Measurements from ENCODE around the gene INPP5D. TPM values are rescaled to one million over a fixed set of nuclear protein-coding genes. Genes with fewer than 3 reads are reported as not detected.

Gene INPP5D
- total and polyA plus RNA-seq, 4 donors: 11.4 to 22.6 (median 17.4) TPM

DNA sequence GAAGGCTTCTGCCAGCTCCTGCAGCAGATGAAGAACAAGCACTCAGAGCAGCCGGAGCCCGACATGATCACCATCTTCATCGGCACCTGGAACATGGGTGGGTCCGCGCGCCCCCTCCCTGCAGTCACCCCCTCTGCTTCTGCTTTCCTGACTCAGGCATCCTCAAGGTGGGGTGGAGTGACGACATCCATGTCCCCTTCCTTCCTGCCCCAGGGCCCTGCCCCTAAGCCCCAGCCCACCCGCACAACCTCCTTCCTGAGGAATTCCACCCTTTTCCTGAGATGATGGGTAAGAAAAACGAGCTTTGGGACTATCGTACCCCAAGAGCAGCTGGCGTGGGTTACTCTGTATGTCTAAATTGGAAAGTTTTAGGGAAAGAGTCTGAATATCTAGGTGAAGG, 101.6 kb downstream of the INPP5D start:
- H3K27ac ChIP-seq (ENCODE audit: low read depth, low read length): no peak overlapping the region

GRCh38 chr2:233162770-233163169, 102.6 kb downstream of the INPP5D start:
- no peaks in the 10 kb centered on the region for H3K27me3 ChIP-seq (ENCODE audit: control insufficient read depth, insufficient read depth, low read length)
- no peak overlapping the region for H3K27ac ChIP-seq (ENCODE audit: low read depth, low read length)
- DNase-seq (ENCODE audit: low read depth in 4 of 6, low spot score in 6 of 6): no peak
- 86% methylated on average over 7 of the region's 8 CpGs for WGBS (ENCODE audit: insufficient coverage)
- H3K4me3 ChIP-seq (ENCODE audit: low read depth, low read length): no peak overlapping the region
- no peaks in the 10 kb centered on the region for H3K9me3 ChIP-seq (ENCODE audit: control insufficient read depth, insufficient read depth, low read length)
- H3K36me3 ChIP-seq (ENCODE audit: control insufficient read depth, insufficient read depth, low read length): no peaks in the 10 kb centered on the region
- H3K4me1 ChIP-seq (ENCODE audit: control insufficient read depth, insufficient read depth, low read length): peaks cover 17% of the 10 kb centered on the region

More for the DNA sequence above, 101.6 kb downstream of the INPP5D start:
- no peak for DNase-seq (ENCODE audit: low read depth in 4 of 6, low spot score in 6 of 6)
- no peaks in the 10 kb centered on the region for H3K27me3 ChIP-seq (ENCODE audit: control insufficient read depth, insufficient read depth, low read length)
- no peaks in the 10 kb centered on the region for H3K9me3 ChIP-seq (ENCODE audit: control insufficient read depth, insufficient read depth, low read length)
- H3K36me3 ChIP-seq (ENCODE audit: control insufficient read depth, insufficient read depth, low read length): no peaks in the 10 kb centered on the region
- WGBS (ENCODE audit: insufficient coverage): 94% methylated on average over 10 of the region's 11 CpGs
- H3K4me1 ChIP-seq (ENCODE audit: control insufficient read depth, insufficient read depth, low read length): peaks cover 17% of the 10 kb centered on the region
- no peak overlapping the region for H3K4me3 ChIP-seq (ENCODE audit: low read depth, low read length)

DNA sequence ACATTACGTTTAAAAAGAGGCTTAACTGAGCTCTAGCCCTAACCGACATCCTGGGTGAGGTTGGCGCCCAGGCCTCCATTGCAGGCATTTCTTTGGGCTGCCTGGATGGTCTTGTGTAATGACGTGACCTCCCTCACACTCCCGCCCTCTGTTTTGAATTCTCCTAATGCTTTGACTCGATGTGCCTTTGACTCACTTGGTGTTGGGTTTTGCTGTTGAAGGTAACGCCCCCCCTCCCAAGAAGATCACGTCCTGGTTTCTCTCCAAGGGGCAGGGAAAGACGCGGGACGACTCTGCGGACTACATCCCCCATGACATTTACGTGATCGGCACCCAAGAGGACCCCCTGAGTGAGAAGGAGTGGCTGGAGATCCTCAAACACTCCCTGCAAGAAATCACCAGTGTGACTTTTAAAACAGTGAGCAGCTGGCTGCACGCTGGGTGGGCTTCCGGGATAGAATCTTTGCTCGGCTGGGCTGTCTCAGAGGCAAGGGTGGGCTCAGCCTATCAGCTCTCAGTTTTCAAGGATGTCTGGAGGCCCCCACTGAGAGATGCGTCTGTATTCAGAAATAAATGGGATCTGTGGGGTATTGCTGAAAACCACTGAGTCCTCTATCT, 103.5 kb downstream of the INPP5D start:
- peak in 3 of 6 donors; percentile 2 to 72 (median 24) for DNase-seq (ENCODE audit: low read depth in 4 of 6, low spot score in 6 of 6)
- WGBS (ENCODE audit: insufficient coverage): 63% methylated on average over 6 of the region's 18 CpGs
- no peaks in the 10 kb centered on the region for H3K9me3 ChIP-seq (ENCODE audit: control insufficient read depth, insufficient read depth, low read length)

DNA sequence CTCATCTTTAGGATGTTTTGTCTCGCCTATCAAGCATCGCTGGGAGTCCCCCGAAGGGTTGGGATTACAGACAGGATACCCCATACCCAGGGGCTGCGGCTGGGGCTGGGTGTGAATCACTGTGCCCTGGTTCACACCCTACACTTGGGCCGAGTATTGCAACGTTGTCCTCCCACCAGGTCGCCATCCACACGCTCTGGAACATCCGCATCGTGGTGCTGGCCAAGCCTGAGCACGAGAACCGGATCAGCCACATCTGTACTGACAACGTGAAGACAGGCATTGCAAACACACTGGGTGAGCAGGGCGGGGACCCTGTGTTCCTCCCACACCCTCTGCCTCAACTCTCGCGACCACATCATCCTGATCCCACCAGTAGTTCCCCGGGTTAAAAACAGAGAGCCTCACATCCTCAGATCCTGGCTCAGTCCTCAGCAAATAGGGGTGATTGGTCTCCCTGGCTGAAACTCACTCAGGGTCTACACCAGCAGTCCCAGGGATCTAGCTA, 104.0 kb downstream of the INPP5D start:
- 89% methylated on average over 15 of the region's 17 CpGs for WGBS (ENCODE audit: insufficient coverage)
- Histone ChIP-seq H3K27ac (ENCODE audit: low read depth, low read length) (no peak overlapping the region), H3K36me3 (ENCODE audit: control insufficient read depth, insufficient read depth, low read length) (no peaks in the 10 kb centered on the region), H3K27me3 (ENCODE audit: control insufficient read depth, insufficient read depth, low read length) (no peaks in the 10 kb centered on the region), H3K4me1 (ENCODE audit: control insufficient read depth, insufficient read depth, low read length) (peaks cover 24% of the 10 kb centered on the region), H3K4me3 (ENCODE audit: low read depth, low read length) (no peak overlapping the region), H3K9me3 (ENCODE audit: control insufficient read depth, insufficient read depth, low read length) (no peaks in the 10 kb centered on the region)
- DNase-seq (ENCODE audit: low read depth in 4 of 6, low spot score in 6 of 6): no peak

More for the DNA sequence above, 103.5 kb downstream of the INPP5D start:
- Histone ChIP-seq H3K36me3 (ENCODE audit: control insufficient read depth, insufficient read depth, low read length) (no peaks in the 10 kb centered on the region), H3K27ac (ENCODE audit: low read depth, low read length) (no peak overlapping the region), H3K4me1 (ENCODE audit: control insufficient read depth, insufficient read depth, low read length) (peaks cover 18% of the 10 kb centered on the region), H3K27me3 (ENCODE audit: control insufficient read depth, insufficient read depth, low read length) (no peaks in the 10 kb centered on the region), H3K4me3 (ENCODE audit: low read depth, low read length) (no peak overlapping the region)

DNA sequence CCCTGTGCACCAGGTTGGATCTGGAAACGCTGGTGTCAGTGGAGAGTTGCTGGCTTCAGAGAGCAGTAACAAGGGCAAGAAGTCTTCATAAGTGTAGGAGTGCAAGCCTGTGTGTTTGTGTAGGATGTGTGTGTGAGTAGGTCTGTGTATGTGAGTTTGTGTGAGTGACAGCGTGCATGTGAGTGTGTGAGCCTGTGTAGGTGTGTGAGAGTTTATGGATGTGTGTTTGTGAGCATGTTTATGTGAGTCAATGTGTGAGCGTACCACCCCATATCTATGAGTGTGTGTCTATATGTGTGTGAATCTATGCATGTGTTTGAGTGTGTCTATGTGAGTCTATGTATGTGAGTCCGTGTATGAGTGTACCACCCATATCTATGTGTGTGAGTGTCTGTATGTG, 104.8 kb downstream of the INPP5D start:
- Histone ChIP-seq H3K9me3 (ENCODE audit: control insufficient read depth, insufficient read depth, low read length) (no peaks in the 10 kb centered on the region), H3K27ac (ENCODE audit: low read depth, low read length) (no peak overlapping the region), H3K36me3 (ENCODE audit: control insufficient read depth, insufficient read depth, low read length) (no peaks in the 10 kb centered on the region), H3K27me3 (ENCODE audit: control insufficient read depth, insufficient read depth, low read length) (no peaks in the 10 kb centered on the region), H3K4me3 (ENCODE audit: low read depth, low read length) (no peak overlapping the region), H3K4me1 (ENCODE audit: control insufficient read depth, insufficient read depth, low read length) (peaks cover 28% of the 10 kb centered on the region)
- no peak for DNase-seq (ENCODE audit: low read depth in 4 of 6, low spot score in 6 of 6)
- 86% methylated on average over 3 of the region's 4 CpGs for WGBS (ENCODE audit: insufficient coverage)

- Histone ChIP-seq H3K4me1 (ENCODE audit: control insufficient read depth, insufficient read depth, low read length) (peaks cover 28% of the 10 kb centered on the region), H3K27me3 (ENCODE audit: control insufficient read depth, insufficient read depth, low read length) (no peaks in the 10 kb centered on the region), H3K36me3 (ENCODE audit: control insufficient read depth, insufficient read depth, low read length) (no peaks in the 10 kb centered on the region), H3K9me3 (ENCODE audit: control insufficient read depth, insufficient read depth, low read length) (no peaks in the 10 kb centered on the region), H3K4me3 (ENCODE audit: low read depth, low read length) (no peak overlapping the region), H3K27ac (ENCODE audit: low read depth, low read length) (no peak overlapping the region)
- 78% methylated on average over 3 of the region's 4 CpGs for WGBS (ENCODE audit: insufficient coverage)
- DNase-seq (ENCODE audit: low read depth in 4 of 6, low spot score in 6 of 6): no peak
These were observed 105.4 kb downstream of the INPP5D start for GRCh38 chr2:233165543-233165894.

GRCh38 chr2:233165895-233166661, 105.9 kb downstream of the INPP5D start:
- no peak for DNase-seq (ENCODE audit: low read depth in 4 of 6, low spot score in 6 of 6)
- peaks cover 28% of the 10 kb centered on the region for H3K4me1 ChIP-seq (ENCODE audit: control insufficient read depth, insufficient read depth, low read length)
- H3K27me3 ChIP-seq (ENCODE audit: control insufficient read depth, insufficient read depth, low read length): no peaks in the 10 kb centered on the region
- H3K9me3 ChIP-seq (ENCODE audit: control insufficient read depth, insufficient read depth, low read length): no peaks in the 10 kb centered on the region
- no peaks in the 10 kb centered on the region for H3K36me3 ChIP-seq (ENCODE audit: control insufficient read depth, insufficient read depth, low read length)
- H3K27ac ChIP-seq (ENCODE audit: low read depth, low read length): no peak overlapping the region
- H3K4me3 ChIP-seq (ENCODE audit: low read depth, low read length): no peak overlapping the region
- WGBS (ENCODE audit: insufficient coverage): 62% methylated on average over 18 of the region's 19 CpGs

GRCh38 chr2:233168445-233168844, 108.3 kb downstream of the INPP5D start:
- H3K36me3 ChIP-seq (ENCODE audit: control insufficient read depth, insufficient read depth, low read length): no peaks in the 10 kb centered on the region
- H3K9me3 ChIP-seq (ENCODE audit: control insufficient read depth, insufficient read depth, low read length): no peaks in the 10 kb centered on the region
- no peak overlapping the region for H3K4me3 ChIP-seq (ENCODE audit: low read depth, low read length)
- H3K4me1 ChIP-seq (ENCODE audit: control insufficient read depth, insufficient read depth, low read length): peaks cover 26% of the 10 kb centered on the region
- 29% methylated on average over 1 of the region's 4 CpGs for WGBS (ENCODE audit: insufficient coverage)
- H3K27ac ChIP-seq (ENCODE audit: low read depth, low read length): no peak overlapping the region
- DNase-seq (ENCODE audit: low read depth in 4 of 6, low spot score in 6 of 6): peak in 2 of 6 donors; percentile 13 to 52
- H3K27me3 ChIP-seq (ENCODE audit: control insufficient read depth, insufficient read depth, low read length): no peaks in the 10 kb centered on the region

DNA sequence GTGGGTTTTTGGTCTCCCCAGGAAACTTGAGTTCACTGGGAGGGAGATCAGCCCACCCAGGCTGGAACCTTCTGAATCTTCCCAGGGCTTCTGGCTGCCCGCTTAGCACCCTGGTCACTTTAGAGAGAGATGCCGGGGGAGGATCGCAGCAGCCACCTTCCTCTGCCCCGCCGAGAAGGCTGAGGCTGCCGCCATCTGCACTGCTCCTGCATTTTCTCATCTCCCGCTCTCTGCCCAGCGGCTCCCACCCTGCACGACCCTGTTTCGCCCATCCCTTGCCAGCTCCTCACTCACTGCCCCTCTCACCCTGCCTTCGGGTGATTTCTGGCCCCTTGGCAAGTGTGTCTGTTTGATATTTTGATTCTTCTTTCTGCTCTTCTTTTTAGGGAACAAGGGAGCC, 108.8 kb downstream of the INPP5D start:
- Histone ChIP-seq H3K36me3 (ENCODE audit: control insufficient read depth, insufficient read depth, low read length) (no peaks in the 10 kb centered on the region), H3K27ac (ENCODE audit: low read depth, low read length) (no peak overlapping the region), H3K4me1 (ENCODE audit: control insufficient read depth, insufficient read depth, low read length) (peaks cover 21% of the 10 kb centered on the region), H3K9me3 (ENCODE audit: control insufficient read depth, insufficient read depth, low read length) (no peaks in the 10 kb centered on the region), H3K4me3 (ENCODE audit: low read depth, low read length) (no peak overlapping the region), H3K27me3 (ENCODE audit: control insufficient read depth, insufficient read depth, low read length) (no peaks in the 10 kb centered on the region)
- no peak for DNase-seq (ENCODE audit: low read depth in 4 of 6, low spot score in 6 of 6)
- 93% methylated on average over 3 of the region's 11 CpGs for WGBS (ENCODE audit: insufficient coverage)

- Histone ChIP-seq H3K9me3 (ENCODE audit: control insufficient read depth, insufficient read depth, low read length) (no peaks in the 10 kb centered on the region), H3K36me3 (ENCODE audit: control insufficient read depth, insufficient read depth, low read length) (no peaks in the 10 kb centered on the region), H3K27ac (ENCODE audit: low read depth, low read length) (no peak overlapping the region), H3K27me3 (ENCODE audit: control insufficient read depth, insufficient read depth, low read length) (no peaks in the 10 kb centered on the region), H3K4me1 (ENCODE audit: control insufficient read depth, insufficient read depth, low read length) (peaks cover 14% of the 10 kb centered on the region), H3K4me3 (ENCODE audit: low read depth, low read length) (no peak overlapping the region)
- 100% methylated on average over 1 of the region's 2 CpGs for WGBS (ENCODE audit: insufficient coverage)
- no peak for DNase-seq (ENCODE audit: low read depth in 4 of 6, low spot score in 6 of 6)
These were observed 111.2 kb downstream of the INPP5D start for GRCh38 chr2:233171344-233171743.
